WTC11 (cell line): ENCODE measurements around the gene TBX3. TPM values are rescaled to one million over a fixed set of nuclear protein-coding genes. Genes with fewer than 3 reads are reported as not detected.

Experiments
- ATAC-seq: fragments of 200-7000 bp; cut with Tn5 transposase; 2 replicates; pipeline ENCODE4 v1.10.0; 2021; ENCODE audit warnings: mild to moderate bottlenecking, moderate library complexity
- CTCF ChIA-PET: fragments of 300-600 bp; sonication (Branson Sonifier 250); formaldehyde crosslinking; loops from one replicate; lab custom pipeline; 2021; ENCODE audit warnings: antibody characterized with exemption; lab: Charles Lee
- POLR2A ChIA-PET: fragments of 350-600 bp; sonication (Branson Sonifier 250); formaldehyde crosslinking; loops from one replicate; lab custom pipeline; 2021; ENCODE audit warnings: antibody characterized with exemption; lab: Charles Lee
- DNase-seq: peaks from one replicate; pipeline ENCODE4 v3.0.0; 2021; ENCODE audit warnings: low spot score
- H3K27ac Mint-ChIP-seq: 2 replicates; pipeline ENCODE4 v1.8.0; 2021; ENCODE audit warnings: mixed read lengths
- H3K27me3 Mint-ChIP-seq: 2 replicates; pipeline ENCODE4 v1.8.0; 2021; ENCODE audit warnings: low read depth, mild to moderate bottlenecking, moderate library complexity, mixed read lengths
- H3K36me3 Mint-ChIP-seq: 2 replicates; pipeline ENCODE4 v1.8.0; 2021; ENCODE audit warnings: mixed read lengths
- H3K4me1 Mint-ChIP-seq: 2 replicates; pipeline ENCODE4 v1.8.0; 2022; ENCODE audit warnings: mixed read lengths
- H3K4me3 Mint-ChIP-seq: 2 replicates; pipeline ENCODE4 v1.8.0; 2021; ENCODE audit warnings: mild to moderate bottlenecking, moderate library complexity, mixed read lengths
- H3K9me3 Mint-ChIP-seq: 2 replicates; pipeline ENCODE4 v1.8.0; 2021; ENCODE audit warnings: mixed read lengths
- ESRRA ChIP-seq: sonication (generic); formaldehyde crosslinking; IDR thresholded peaks from 2 replicates; pipeline ENCODE4 v1.8.1; 2022; ENCODE audit warnings: mild to moderate bottlenecking, missing genetic modification reagents, borderline replicate concordance
- MLX ChIP-seq: sonication (generic); formaldehyde crosslinking; IDR thresholded peaks from 2 replicates; pipeline ENCODE4 v1.8.1; 2023; ENCODE audit warnings: mild to moderate bottlenecking, missing genetic modification reagents, moderate library complexity
- NFATC4 ChIP-seq: fragments of 250-450 bp; sonication (Bioruptor Pico); IDR thresholded peaks from 2 replicates; pipeline ENCODE4 v1.9.0; 2021; ENCODE audit warnings: mild to moderate bottlenecking
- NFYB ChIP-seq: sonication (generic); formaldehyde crosslinking; conservative IDR thresholded peaks from 2 replicates; pipeline ENCODE4 v1.8.0; 2022; ENCODE audit warnings: low read depth, missing genetic modification reagents
- NR1H2 ChIP-seq: sonication (generic); formaldehyde crosslinking; IDR thresholded peaks from 2 replicates; pipeline ENCODE4 v1.9.0; 2021; ENCODE audit warnings: mild to moderate bottlenecking, moderate library complexity, missing genetic modification reagents
- OVOL2 ChIP-seq: fragments of 250-450 bp; sonication (Bioruptor Pico); IDR thresholded peaks from 2 replicates; pipeline ENCODE4 v1.9.0; 2021; ENCODE audit warnings: mild to moderate bottlenecking, borderline replicate concordance
- PRDM15 ChIP-seq: sonication (generic); formaldehyde crosslinking; IDR thresholded peaks from 2 replicates; pipeline ENCODE4 v1.8.0; 2022; ENCODE audit warnings: missing genetic modification reagents
- SMAD3 ChIP-seq: sonication (generic); formaldehyde crosslinking; IDR thresholded peaks from 2 replicates; pipeline ENCODE4 v1.8.0; 2022; ENCODE audit warnings: missing genetic modification reagents, mild to moderate bottlenecking, borderline replicate concordance
- USF2 ChIP-seq: sonication (generic); formaldehyde crosslinking; IDR thresholded peaks from 2 replicates; pipeline ENCODE4 v1.8.1; 2023; ENCODE audit warnings: mild to moderate bottlenecking, missing genetic modification reagents, moderate library complexity
- ZBTB43 ChIP-seq: sonication (generic); formaldehyde crosslinking; IDR thresholded peaks from 2 replicates; pipeline ENCODE4 v1.8.1; 2023; ENCODE audit warnings: mild to moderate bottlenecking, missing genetic modification reagents
- ZNF219 ChIP-seq: sonication (generic); formaldehyde crosslinking; IDR thresholded peaks from 2 replicates; pipeline ENCODE4 v1.8.0; 2023; ENCODE audit warnings: missing genetic modification reagents, mild to moderate bottlenecking, borderline replicate concordance
- ZNF425 ChIP-seq: fragments of 250-450 bp; sonication (Bioruptor Pico); conservative IDR thresholded peaks from 2 replicates; pipeline ENCODE4 v1.9.0; 2021; ENCODE audit warnings: mild to moderate bottlenecking
- total RNA-seq: library from RNA; stranded (reverse); gene quantifications from 3 replicates; pipeline ENCODE4 v1.2.3, GENCODE V29; 2021
- TF ChIP-seq, protein P1 (sequence below): sonication (generic); formaldehyde crosslinking; IDR thresholded peaks from 2 replicates; pipeline ENCODE4 v1.8.1; 2022; ENCODE audit warnings: mild to moderate bottlenecking, missing genetic modification reagents, moderate library complexity, borderline replicate concordance
- TF ChIP-seq, protein P2 (sequence below): sonication (generic); formaldehyde crosslinking; IDR thresholded peaks from 2 replicates; pipeline ENCODE4 v1.8.0; 2022; ENCODE audit warnings: mild to moderate bottlenecking, missing genetic modification reagents
- TF ChIP-seq, protein P3 (sequence below): sonication (generic); formaldehyde crosslinking; IDR thresholded peaks from 2 replicates; pipeline ENCODE4 v1.8.1; 2023; ENCODE audit warnings: mild to moderate bottlenecking, missing genetic modification reagents, borderline replicate concordance

TBX3 gene
- total RNA-seq, 1 experiment from 2014 or later: 2.2 TPM

DNA sequence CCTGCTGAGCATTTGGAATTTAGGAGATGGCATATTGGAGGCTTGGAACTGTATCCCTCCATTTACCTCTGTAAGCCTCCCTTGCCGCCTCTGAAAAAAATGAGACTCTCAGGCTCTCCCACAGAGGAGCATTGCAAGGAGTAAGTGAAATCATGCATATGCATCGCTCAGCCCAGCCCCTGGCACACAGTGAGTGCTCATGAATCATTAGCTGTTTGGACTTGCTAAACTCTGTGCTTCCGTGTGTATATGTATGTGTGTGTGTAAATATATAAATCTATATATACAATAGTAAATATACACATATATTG is 17.1 kb upstream of the TBX3 start:
- Mint-ChIP-seq H3K9me3 (no peaks in the 10 kb centered on the region), H3K36me3 (no peaks in the 10 kb centered on the region), H3K4me3 (no peak overlapping the region), H3K27me3 (peaks cover 100% of the 10 kb centered on the region), H3K4me1 (peaks cover 64% of the 10 kb centered on the region), H3K27ac (no peak overlapping the region)
- POLR2A ChIA-PET: no interaction called here
- CTCF ChIA-PET: interaction anchor here (1.1 to 3.9 kb wide), 2 partner anchors 17 to 38 kb away, joined by 5 to 15 read pairs; partner anchors contain the start of gene TBX3
- ATAC-seq: no peak
- DNase-seq: no peak
- no peak for TF ChIP-seq ZNF425
- no peak for TF ChIP-seq ZNF219 (CRISPR knock-in tag)
- TF ChIP-seq USF2 (CRISPR knock-in tag): no peak
- TF ChIP-seq, protein P1, sequence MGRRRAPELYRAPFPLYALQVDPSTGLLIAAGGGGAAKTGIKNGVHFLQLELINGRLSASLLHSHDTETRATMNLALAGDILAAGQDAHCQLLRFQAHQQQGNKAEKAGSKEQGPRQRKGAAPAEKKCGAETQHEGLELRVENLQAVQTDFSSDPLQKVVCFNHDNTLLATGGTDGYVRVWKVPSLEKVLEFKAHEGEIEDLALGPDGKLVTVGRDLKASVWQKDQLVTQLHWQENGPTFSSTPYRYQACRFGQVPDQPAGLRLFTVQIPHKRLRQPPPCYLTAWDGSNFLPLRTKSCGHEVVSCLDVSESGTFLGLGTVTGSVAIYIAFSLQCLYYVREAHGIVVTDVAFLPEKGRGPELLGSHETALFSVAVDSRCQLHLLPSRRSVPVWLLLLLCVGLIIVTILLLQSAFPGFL: no peak
- TF ChIP-seq NFYB (CRISPR knock-in tag): no peak
- no peak for TF ChIP-seq ZBTB43 (CRISPR knock-in tag)
- TF ChIP-seq, all 79 proteins: peak for 0

DNA sequence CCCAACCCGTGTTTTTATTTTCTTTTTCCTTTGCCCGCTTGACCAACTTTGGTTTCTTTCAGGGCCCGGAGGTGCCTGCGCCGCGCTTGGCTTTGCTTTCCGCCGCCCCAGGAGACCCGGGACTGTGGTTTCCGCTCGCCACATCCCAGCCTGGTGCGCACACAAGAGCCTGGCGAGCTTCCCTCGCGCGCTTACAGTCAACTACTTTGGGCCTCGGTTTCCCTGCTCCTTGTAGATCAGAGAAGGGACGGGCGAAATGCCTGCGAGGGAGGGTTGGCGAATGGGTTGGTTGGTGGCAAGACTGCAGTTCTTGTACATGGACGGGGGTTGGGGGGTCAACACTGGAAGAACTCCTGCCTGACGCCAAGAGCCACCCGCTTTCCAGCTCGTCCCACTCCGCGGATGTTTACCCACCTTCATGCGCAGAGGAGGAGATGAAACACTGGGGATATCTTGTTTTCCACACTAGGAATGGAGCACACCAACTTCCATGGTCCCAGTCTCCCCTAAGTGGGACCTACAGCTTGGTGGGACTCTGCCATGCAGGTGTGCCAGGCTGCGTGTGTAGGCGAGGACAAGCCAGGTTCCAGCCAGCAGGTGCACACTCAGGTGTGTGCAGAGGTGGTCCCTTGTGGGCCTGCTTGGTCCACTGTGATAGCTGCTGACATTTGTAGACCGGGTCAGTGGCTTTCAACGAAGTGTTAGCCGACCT is 16.6 kb upstream of the TBX3 start:
- ChIA-PET POLR2A (interaction anchor here (0.5 to 2.6 kb wide), 2 partner anchors 15 to 17 kb away, joined by 5 to 6 read pairs; partner anchors contain the start of gene TBX3), CTCF (interaction anchor here (0.7 to 3.9 kb wide), 4 partner anchors 12 to 466 kb away, joined by 3 to 15 read pairs (median 4); partner anchors contain the start of gene TBX3)
- Mint-ChIP-seq H3K36me3 (no peaks in the 10 kb centered on the region), H3K27me3 (peaks cover 100% of the 10 kb centered on the region), H3K27ac (no peak overlapping the region), H3K4me3 (peak overlapping the region; percentile 53), H3K9me3 (no peaks in the 10 kb centered on the region), H3K4me1 (peaks cover 67% of the 10 kb centered on the region)
- DNase-seq (no peak), ATAC-seq (peak; percentile 9)
- TF ChIP-seq NFATC4 (CRISPR knock-in tag) (no peak), PRDM15 (CRISPR knock-in tag) (no peak), OVOL2 (CRISPR knock-in tag) (no peak), NR1H2 (CRISPR knock-in tag) (no peak), MLX (CRISPR knock-in tag) (no peak), NFYB (CRISPR knock-in tag) (no peak), SMAD3 (CRISPR knock-in tag) (no peak), ESRRA (CRISPR knock-in tag) (no peak)
- TF ChIP-seq, protein P2, sequence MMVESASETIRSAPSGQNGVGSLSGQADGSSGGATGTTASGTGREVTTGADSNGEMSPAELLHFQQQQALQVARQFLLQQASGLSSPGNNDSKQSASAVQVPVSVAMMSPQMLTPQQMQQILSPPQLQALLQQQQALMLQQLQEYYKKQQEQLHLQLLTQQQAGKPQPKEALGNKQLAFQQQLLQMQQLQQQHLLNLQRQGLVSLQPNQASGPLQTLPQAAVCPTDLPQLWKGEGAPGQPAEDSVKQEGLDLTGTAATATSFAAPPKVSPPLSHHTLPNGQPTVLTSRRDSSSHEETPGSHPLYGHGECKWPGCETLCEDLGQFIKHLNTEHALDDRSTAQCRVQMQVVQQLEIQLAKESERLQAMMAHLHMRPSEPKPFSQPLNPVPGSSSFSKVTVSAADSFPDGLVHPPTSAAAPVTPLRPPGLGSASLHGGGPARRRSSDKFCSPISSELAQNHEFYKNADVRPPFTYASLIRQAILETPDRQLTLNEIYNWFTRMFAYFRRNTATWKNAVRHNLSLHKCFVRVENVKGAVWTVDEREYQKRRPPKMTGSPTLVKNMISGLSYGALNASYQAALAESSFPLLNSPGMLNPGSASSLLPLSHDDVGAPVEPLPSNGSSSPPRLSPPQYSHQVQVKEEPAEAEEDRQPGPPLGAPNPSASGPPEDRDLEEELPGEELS (CRISPR knock-in tag): no peak
- TF ChIP-seq, protein P3, sequence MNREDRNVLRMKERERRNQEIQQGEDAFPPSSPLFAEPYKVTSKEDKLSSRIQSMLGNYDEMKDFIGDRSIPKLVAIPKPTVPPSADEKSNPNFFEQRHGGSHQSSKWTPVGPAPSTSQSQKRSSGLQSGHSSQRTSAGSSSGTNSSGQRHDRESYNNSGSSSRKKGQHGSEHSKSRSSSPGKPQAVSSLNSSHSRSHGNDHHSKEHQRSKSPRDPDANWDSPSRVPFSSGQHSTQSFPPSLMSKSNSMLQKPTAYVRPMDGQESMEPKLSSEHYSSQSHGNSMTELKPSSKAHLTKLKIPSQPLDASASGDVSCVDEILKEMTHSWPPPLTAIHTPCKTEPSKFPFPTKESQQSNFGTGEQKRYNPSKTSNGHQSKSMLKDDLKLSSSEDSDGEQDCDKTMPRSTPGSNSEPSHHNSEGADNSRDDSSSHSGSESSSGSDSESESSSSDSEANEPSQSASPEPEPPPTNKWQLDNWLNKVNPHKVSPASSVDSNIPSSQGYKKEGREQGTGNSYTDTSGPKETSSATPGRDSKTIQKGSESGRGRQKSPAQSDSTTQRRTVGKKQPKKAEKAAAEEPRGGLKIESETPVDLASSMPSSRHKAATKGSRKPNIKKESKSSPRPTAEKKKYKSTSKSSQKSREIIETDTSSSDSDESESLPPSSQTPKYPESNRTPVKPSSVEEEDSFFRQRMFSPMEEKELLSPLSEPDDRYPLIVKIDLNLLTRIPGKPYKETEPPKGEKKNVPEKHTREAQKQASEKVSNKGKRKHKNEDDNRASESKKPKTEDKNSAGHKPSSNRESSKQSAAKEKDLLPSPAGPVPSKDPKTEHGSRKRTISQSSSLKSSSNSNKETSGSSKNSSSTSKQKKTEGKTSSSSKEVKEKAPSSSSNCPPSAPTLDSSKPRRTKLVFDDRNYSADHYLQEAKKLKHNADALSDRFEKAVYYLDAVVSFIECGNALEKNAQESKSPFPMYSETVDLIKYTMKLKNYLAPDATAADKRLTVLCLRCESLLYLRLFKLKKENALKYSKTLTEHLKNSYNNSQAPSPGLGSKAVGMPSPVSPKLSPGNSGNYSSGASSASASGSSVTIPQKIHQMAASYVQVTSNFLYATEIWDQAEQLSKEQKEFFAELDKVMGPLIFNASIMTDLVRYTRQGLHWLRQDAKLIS (CRISPR knock-in tag): no peak
